HL-60 (cell line): ENCODE data around the gene LAYN.

ENCODE experiments used
- DNase-seq, 2 experiments: peaks; one replicate each; pipeline ENCODE4 v3.0.0-alpha.2; 2010 to 2020; ENCODE audit warnings: low read depth in 1 of 2, low spot score in 1 of 2
- H3K27ac ChIP-seq: fragments of 250-450 bp; sonication (Bioruptor Pico); replicated peaks from 2 replicates; pipeline ENCODE4 v1.5.1; 2020; ENCODE audit warnings: mild to moderate bottlenecking, moderate library complexity
- H3K27me3 ChIP-seq: fragments of 250-450 bp; sonication (Bioruptor Pico); 2 replicates; pipeline ENCODE4 v1.5.1; 2021; ENCODE audit warnings: mild to moderate bottlenecking, moderate library complexity; ENCODE audit not compliant: insufficient read depth, poor library complexity, severe bottlenecking
- H3K4me3 ChIP-seq: replicated peaks from 2 replicates; pipeline ENCODE4 v1.5.1; 2011; ENCODE audit warnings: mild to moderate bottlenecking, control low read depth, low read length; ENCODE audit not compliant: insufficient read depth
- CTCF ChIP-seq: IDR thresholded peaks from one replicate; pipeline ENCODE4 v1.5.1; 2011; ENCODE audit warnings: low read length, control low read depth, inconsistent platforms; ENCODE audit not compliant: insufficient read depth
- GABPA ChIP-seq: IDR thresholded peaks from 2 replicates; pipeline ENCODE4 v1.6.1; 2012; ENCODE audit warnings: low read depth
- POLR2AphosphoS5 ChIP-seq: IDR thresholded peaks from 2 replicates; pipeline ENCODE4 v1.6.1; 2012; ENCODE audit warnings: low read depth
- REST ChIP-seq: IDR thresholded peaks from 2 replicates; pipeline ENCODE4 v1.6.1; 2012; ENCODE audit warnings: low read depth; ENCODE audit not compliant: insufficient replicate concordance
- SPI1 ChIP-seq: IDR thresholded peaks from 2 replicates; pipeline ENCODE4 v1.6.1; 2012; ENCODE audit warnings: low read depth, mild to moderate bottlenecking, borderline replicate concordance

LAYN gene

GRCh38 chr11:111582881-111583280 lies 42.4 kb downstream of the LAYN start:
- Histone ChIP-seq H3K27me3 (no peaks in the 10 kb centered on the region), H3K27ac (no peak overlapping the region), H3K4me3 (no peak overlapping the region)
- DNase-seq, result no peak
- TF ChIP-seq REST (no peak), GABPA (no peak), CTCF (no peak), SPI1 (no peak), POLR2AphosphoS5 (no peak)

- DNase-seq, result no peak
- Histone ChIP-seq H3K27me3 (no peaks in the 10 kb centered on the region), H3K4me3 (no peak overlapping the region), H3K27ac (no peak overlapping the region)
- TF ChIP-seq GABPA, result no peak
- peak; percentile 24; the same call in 1 of the 2 replicates for TF ChIP-seq SPI1
These were observed 44.9 kb downstream of the LAYN start for GRCh38 chr11:111585371-111585770.

DNA sequence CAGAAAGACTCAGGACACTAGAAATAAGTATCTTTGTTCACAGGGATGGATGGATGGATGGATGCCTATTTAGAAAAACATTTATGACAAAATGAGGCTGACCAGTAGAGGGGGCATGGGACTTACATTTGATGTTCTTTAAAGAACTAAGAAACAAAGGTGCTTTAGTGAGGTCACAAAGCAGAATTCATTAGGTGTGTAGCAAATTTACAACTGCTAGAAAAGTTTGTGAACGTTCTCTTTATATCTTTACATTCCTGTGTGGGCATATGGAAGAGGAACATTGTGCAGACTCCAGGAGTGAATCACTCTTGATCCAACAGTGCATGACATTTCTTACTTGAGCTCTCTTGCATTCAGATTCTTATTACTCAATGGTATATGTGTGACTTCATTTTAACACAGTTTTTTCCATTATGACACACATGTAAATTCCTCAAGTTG lies 45.9 kb downstream of the LAYN start:
- peak in 1 of 2 experiments; percentile 32 for DNase-seq
- Histone ChIP-seq H3K27ac (no peak overlapping the region), H3K4me3 (no peak overlapping the region), H3K27me3 (peaks cover 2% of the 10 kb centered on the region)
- TF ChIP-seq CTCF, result peak; percentile 16
- no peak for TF ChIP-seq SPI1

GRCh38 chr11:111589114-111589513 lies 48.6 kb downstream of the LAYN start:
- Histone ChIP-seq H3K4me3 (no peak overlapping the region), H3K27ac (no peak overlapping the region), H3K27me3 (peaks cover 8% of the 10 kb centered on the region)
- no peak for DNase-seq
- TF ChIP-seq REST (no peak), CTCF (no peak), SPI1 (no peak), POLR2AphosphoS5 (no peak), GABPA (no peak)
